ENCODE measurements around the gene ANKRD34A.

The ANKRD34A gene

GRCh38 chr1:145964328-145965118, at the start of gene ANKRD34A, which contains the start of gene POLR3GL:
TSS of gene ANKRD34A (minus strand) at chr1:145964575. CDS start at chr1:145961759, 2,816 bp downstream.
TSS of gene POLR3GL (plus strand) at chr1:145964690. CDS start at chr1:145974866, 10,176 bp downstream.
- DNase-seq: peak; percentile 85

GRCh38 chr1:146013559-146013922, 49.2 kb upstream of the ANKRD34A start:
- no peak for DNase-seq

- DNase-seq: peak; percentile 72
Measured at GRCh38 chr1:146012703-146013558, 48.6 kb upstream of the ANKRD34A start.

- no peak for DNase-seq
Measured at GRCh38 chr1:146010126-146010738, 45.9 kb upstream of the ANKRD34A start.

GRCh38 chr1:146007489-146008133, 43.2 kb upstream of the ANKRD34A start:
- DNase-seq: no peak

GRCh38 chr1:146001709-146002108, 37.3 kb upstream of the ANKRD34A start:
- DNase-seq: no peak

GRCh38 chr1:145999321-146000024, 35.1 kb upstream of the ANKRD34A start:
- no peak for DNase-seq

GRCh38 chr1:145997718-145998023, 33.3 kb upstream of the ANKRD34A start:
- no peak for DNase-seq

GRCh38 chr1:145997016-145997717, 32.8 kb upstream of the ANKRD34A start:
- no peak for DNase-seq

- DNase-seq: peak; percentile 77
Measured at GRCh38 chr1:145996433-145997015, 32.1 kb upstream of the ANKRD34A start, which contains the start of gene TXNIP. TSS of gene TXNIP (minus strand) at chr1:145996579. CDS start at chr1:145996266, 313 bp downstream.

GRCh38 chr1:145995964-145996432, 31.6 kb upstream of the ANKRD34A start:
- no peak for DNase-seq

- DNase-seq: no peak
Measured at GRCh38 chr1:145995148-145995881, 30.9 kb upstream of the ANKRD34A start.

GRCh38 chr1:145994391-145995120, 30.2 kb upstream of the ANKRD34A start:
- no peak for DNase-seq

GRCh38 chr1:145993618-145994390, 29.4 kb upstream of the ANKRD34A start:
- DNase-seq: no peak

- no peak for DNase-seq
Measured at GRCh38 chr1:145992958-145993617, 28.7 kb upstream of the ANKRD34A start.

- no peak for DNase-seq
Measured at GRCh38 chr1:145992502-145992936, 28.1 kb upstream of the ANKRD34A start.

GRCh38 chr1:145991735-145992412, 27.5 kb upstream of the ANKRD34A start:
- no peak for DNase-seq

Measured in KG1 (cell line).